Central memory CD4-positive, alpha-beta T cell (primary cell): Measurements from ENCODE around the gene RNF40.

Source experiments
- DNase-seq: peaks from one replicate; pipeline ENCODE4 v3.0.0; 2022

RNF40 gene

GRCh38 chr16:30821891-30822290, 59.8 kb downstream of the RNF40 start:
- DNase-seq = no peak
